Measurements from ENCODE around the gene FAM118B. TPM values are rescaled to one million over a fixed set of nuclear protein-coding genes. Genes with fewer than 3 reads are reported as not detected.

Gene FAM118B
- total and polyA plus RNA-seq, 2 donors (not counting 1 experiment from before 2014, with no cell fraction given) = 21.0 to 30.3 TPM

- Histone ChIP-seq H3K27ac (ENCODE audit: insufficient read depth, low read length) (no peak overlapping the region), H3K9ac (ENCODE audit: insufficient read depth, low read length) (no peak overlapping the region)
Measured at GRCh38 chr11:126191379-126192073, 20.1 kb upstream of the FAM118B start.

GRCh38 chr11:126192361-126192760, 19.2 kb upstream of the FAM118B start:
- Histone ChIP-seq H3K4me2 (ENCODE audit: extremely low read depth, insufficient read depth, low read length) (no peak overlapping the region), H3K4me1 (ENCODE audit: control insufficient read depth, extremely low read depth, insufficient read depth, low read length) (no peaks in the 10 kb centered on the region), H2AFZ (ENCODE audit: low read length) (no peak overlapping the region), H3K9ac (ENCODE audit: insufficient read depth, low read length) (no peak overlapping the region), H3K27ac (ENCODE audit: insufficient read depth, low read length) (no peak overlapping the region), H4K20me1 (ENCODE audit: control insufficient read depth, extremely low read depth, insufficient read depth, low read length) (no peaks in the 10 kb centered on the region), H3K36me3 (ENCODE audit: control insufficient read depth, insufficient read depth, low read length) (peaks cover 10% of the 10 kb centered on the region), H3K4me3 (replicated peaks in 1 of 4; ENCODE audit: control extremely low read depth in 1 of 4, insufficient read depth in 1 of 4, low read depth in 3 of 4, low read length in 4 of 4) (no peak overlapping the region), H3K79me2 (ENCODE audit: control insufficient read depth, insufficient read depth, low read length) (no peaks in the 10 kb centered on the region), H3K9me3 (ENCODE audit: control insufficient read depth, insufficient read depth, low read depth, low read length) (no peaks in the 10 kb centered on the region), H3K27me3 (ENCODE audit: control insufficient read depth, insufficient read depth, low read length) (no peaks in the 10 kb centered on the region)
- TF ChIP-seq CTCF (conservative IDR thresholded peaks at IDR 0.05 in 1 of 2, IDR thresholded peaks at IDR 0.05 in 1 of 2; ENCODE audit: low read depth in 1 of 2, low read length in 2 of 2) = no peak
- TF ChIP-seq EZH2 (IDR thresholded peaks at IDR 0.05; ENCODE audit: low read length, missing control alignments) = no peak
- no peak for DNase-seq (ENCODE audit: low read depth in 2 of 2)

More at GRCh38 chr11:126191379-126192073, 20.1 kb upstream of the FAM118B start:
- no peaks in the 10 kb centered on the region for H4K20me1 ChIP-seq (ENCODE audit: control insufficient read depth, extremely low read depth, insufficient read depth, low read length)
- H3K36me3 ChIP-seq (ENCODE audit: control insufficient read depth, insufficient read depth, low read length) = peaks cover 9% of the 10 kb centered on the region
- no peaks in the 10 kb centered on the region for H3K4me1 ChIP-seq (ENCODE audit: control insufficient read depth, extremely low read depth, insufficient read depth, low read length)
- H3K79me2 ChIP-seq (ENCODE audit: control insufficient read depth, insufficient read depth, low read length) = no peaks in the 10 kb centered on the region
- no peak overlapping the region for H3K4me2 ChIP-seq (ENCODE audit: extremely low read depth, insufficient read depth, low read length)
- H2AFZ ChIP-seq (ENCODE audit: low read length) = no peak overlapping the region
- DNase-seq (ENCODE audit: low read depth in 2 of 2) = no peak
- no peak for TF ChIP-seq CTCF (conservative IDR thresholded peaks at IDR 0.05 in 1 of 2, IDR thresholded peaks at IDR 0.05 in 1 of 2; ENCODE audit: low read depth in 1 of 2, low read length in 2 of 2)
- no peak for TF ChIP-seq EZH2 (IDR thresholded peaks at IDR 0.05; ENCODE audit: low read length, missing control alignments)
- no peaks in the 10 kb centered on the region for H3K9me3 ChIP-seq (ENCODE audit: control insufficient read depth, insufficient read depth, low read depth, low read length)
- H3K4me3 ChIP-seq (replicated peaks in 1 of 4; ENCODE audit: control extremely low read depth in 1 of 4, insufficient read depth in 1 of 4, low read depth in 3 of 4, low read length in 4 of 4) = no peak overlapping the region
- H3K27me3 ChIP-seq (ENCODE audit: control insufficient read depth, insufficient read depth, low read length) = no peaks in the 10 kb centered on the region

GRCh38 chr11:126193038-126193478, 18.5 kb upstream of the FAM118B start:
- Histone ChIP-seq H3K27me3 (ENCODE audit: control insufficient read depth, insufficient read depth, low read length) (no peaks in the 10 kb centered on the region), H4K20me1 (ENCODE audit: control insufficient read depth, extremely low read depth, insufficient read depth, low read length) (no peaks in the 10 kb centered on the region)
- TF ChIP-seq EZH2 (IDR thresholded peaks at IDR 0.05; ENCODE audit: low read length, missing control alignments) (no peak), CTCF (conservative IDR thresholded peaks at IDR 0.05 in 1 of 2, IDR thresholded peaks at IDR 0.05 in 1 of 2; ENCODE audit: low read depth in 1 of 2, low read length in 2 of 2) (no peak)

More at GRCh38 chr11:126193038-126193478, 18.5 kb upstream of the FAM118B start:
- Histone ChIP-seq H3K79me2 (ENCODE audit: control insufficient read depth, insufficient read depth, low read length) (no peaks in the 10 kb centered on the region), H3K36me3 (ENCODE audit: control insufficient read depth, insufficient read depth, low read length) (peaks cover 12% of the 10 kb centered on the region), H3K4me1 (ENCODE audit: control insufficient read depth, extremely low read depth, insufficient read depth, low read length) (no peaks in the 10 kb centered on the region), H3K4me2 (ENCODE audit: extremely low read depth, insufficient read depth, low read length) (no peak overlapping the region), H3K27ac (ENCODE audit: insufficient read depth, low read length) (no peak overlapping the region), H3K9me3 (ENCODE audit: control insufficient read depth, insufficient read depth, low read depth, low read length) (no peaks in the 10 kb centered on the region), H2AFZ (ENCODE audit: low read length) (no peak overlapping the region), H3K9ac (ENCODE audit: insufficient read depth, low read length) (no peak overlapping the region), H3K4me3 (replicated peaks in 1 of 4; ENCODE audit: control extremely low read depth in 1 of 4, insufficient read depth in 1 of 4, low read depth in 3 of 4, low read length in 4 of 4) (no peak overlapping the region)
- DNase-seq (ENCODE audit: low read depth in 2 of 2) = no peak
